Stimulated activated CD8-positive, alpha-beta memory T cell treated with anti-CD3 and anti-CD28 coated beads, Interleukin-15, amount 100 ng/mL, for 48 hours (primary cell): ENCODE results near the gene ZSWIM1.

Experiments used
- DNase-seq, 2 donors: peaks; one replicate each; pipeline ENCODE4 v3.0.0-alpha.2; 2020; ENCODE audit warnings: low read depth in 2 of 2

ZSWIM1 gene

DNA sequence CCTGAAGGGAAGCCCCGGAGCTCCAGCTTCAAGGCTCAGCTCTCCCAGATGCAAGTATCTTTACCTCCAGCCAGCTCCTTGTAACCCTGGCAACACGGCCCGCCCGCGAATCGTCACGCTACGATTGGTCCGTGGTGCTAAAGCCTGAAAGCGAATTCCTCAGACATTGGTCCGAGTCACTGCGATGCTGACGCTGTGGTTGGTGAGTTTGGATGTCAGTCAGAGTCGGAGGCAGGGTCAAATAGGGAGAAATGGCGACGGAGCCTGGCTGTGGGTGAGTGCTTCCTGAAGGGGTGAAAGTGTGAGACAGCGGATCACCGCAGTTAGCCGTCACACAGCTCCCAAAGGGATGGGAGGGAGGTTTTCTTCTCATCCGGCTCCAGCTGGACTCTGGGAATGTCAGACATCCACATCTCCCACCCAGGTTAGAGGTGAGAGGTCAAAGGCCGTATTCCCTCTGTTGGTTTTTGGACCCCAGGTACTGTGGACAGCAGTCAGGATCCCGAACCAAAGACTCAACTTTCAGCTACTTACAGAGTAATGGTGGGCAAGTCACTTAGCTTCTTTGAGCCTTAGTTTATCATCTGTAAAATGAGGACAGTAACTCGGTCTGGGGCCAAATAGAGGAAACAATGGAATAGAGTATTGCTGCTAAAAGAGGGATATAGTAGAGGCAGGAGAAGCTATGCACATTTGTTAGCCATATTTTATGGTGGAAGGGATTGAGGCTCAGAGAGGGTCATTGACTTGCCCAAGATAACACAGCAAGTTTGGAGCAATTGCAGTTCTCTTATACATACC, at the start of gene ZSWIM1:
ZSWIM1 (plus strand) TSS at position 240 of the 801 bp plus-strand sequence. CDS start 1,366 bp downstream, outside the sequence.
- DNase-seq = peak; percentile 95

- DNase-seq = no peak
These were observed 48.4 kb upstream of the ZSWIM1 start for GRCh38 chr20:45832619-45833018.

DNA sequence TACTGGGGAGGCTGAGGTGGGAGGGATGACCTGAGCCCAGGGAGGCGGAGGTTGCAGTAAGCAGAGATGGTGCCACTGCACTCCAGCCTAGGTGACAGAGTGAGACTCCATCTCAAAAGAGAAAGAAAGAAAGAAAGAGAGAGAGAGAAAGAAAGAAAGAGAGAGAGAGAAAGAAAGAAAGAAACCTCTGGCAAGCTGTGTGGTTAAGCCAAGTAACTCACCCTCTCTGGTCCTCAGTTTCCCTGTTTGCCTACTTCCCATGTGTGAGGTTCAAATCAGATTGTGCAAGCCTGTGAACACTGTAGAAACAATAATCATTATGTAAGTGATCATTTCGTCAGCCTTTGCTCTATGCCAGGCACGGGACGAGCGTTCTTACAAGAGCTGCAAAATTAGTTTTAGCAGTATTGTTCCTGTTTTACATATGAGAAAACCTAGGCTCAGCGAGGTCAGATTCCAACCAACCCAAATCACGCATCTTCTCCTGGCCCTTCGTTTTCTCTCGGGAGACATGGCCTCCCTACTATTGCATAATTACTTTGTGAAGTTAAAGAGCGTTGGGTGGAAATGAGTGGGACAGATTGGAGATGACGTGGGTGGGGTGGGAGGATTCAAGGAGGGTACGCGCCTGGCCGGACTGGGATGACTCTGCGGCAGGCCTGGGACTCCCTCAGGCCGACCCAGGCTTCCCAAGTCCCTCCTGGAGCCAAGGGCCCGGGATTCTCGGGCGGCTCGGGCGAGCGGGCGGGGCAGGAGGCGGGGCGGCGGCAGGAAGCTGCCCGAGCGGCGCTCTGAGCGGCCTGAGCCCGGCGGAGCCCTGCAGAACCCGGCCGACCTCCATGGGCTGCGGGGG, 47.8 kb upstream of the ZSWIM1 start, which contains the start of gene SNX21:
SNX21 (plus strand) TSS at position 770 of the 853 bp plus-strand sequence. CDS start 121 bp downstream, outside the sequence.
- no peak for DNase-seq

DNA sequence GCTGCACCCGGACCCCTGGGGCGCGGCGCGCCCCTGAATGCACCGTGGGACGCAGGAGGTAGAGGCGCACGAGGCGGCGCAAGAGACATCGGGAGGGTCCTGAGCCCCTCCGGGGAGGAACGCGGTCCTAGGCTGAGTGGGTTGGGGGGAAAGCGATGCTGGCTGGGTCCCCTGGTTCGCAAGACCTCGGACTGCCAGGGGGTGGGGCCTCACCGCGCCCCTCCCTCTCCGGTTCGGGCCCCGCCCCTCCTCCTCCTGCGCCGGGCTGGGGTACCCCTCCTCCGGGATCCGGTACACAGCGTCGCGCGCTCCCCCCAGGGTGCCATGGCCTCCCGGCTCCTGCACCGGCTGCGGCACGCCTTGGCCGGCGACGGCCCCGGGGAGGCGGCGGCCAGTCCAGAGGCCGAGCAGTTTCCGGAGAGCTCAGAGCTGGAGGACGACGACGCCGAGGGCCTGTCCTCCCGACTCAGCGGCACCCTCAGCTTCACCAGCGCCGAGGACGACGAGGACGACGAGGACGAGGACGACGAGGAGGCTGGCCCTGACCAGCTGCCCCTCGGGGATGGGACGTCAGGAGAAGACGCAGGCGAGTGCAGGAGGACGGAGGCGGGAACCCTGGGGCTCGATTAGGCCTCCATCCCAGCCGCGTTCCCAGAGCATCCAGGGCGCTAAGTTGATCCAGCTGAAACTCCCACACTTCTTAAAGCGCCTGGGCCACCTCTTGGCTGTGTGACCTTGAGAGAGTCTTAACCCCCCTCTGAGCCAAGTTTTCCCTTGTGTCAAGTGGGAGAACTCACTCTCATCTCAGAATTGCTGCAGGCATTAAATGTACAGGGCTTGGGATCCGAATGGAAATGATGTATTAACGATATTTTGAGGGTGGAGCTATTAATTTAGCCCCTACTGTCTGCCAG, 46.9 kb upstream of the ZSWIM1 start:
- peak in 1 of 2 donors; percentile 35 for DNase-seq

GRCh38 chr20:45834797-45835161, 46.2 kb upstream of the ZSWIM1 start:
- DNase-seq = no peak

GRCh38 chr20:45835329-45835765, 45.7 kb upstream of the ZSWIM1 start:
- DNase-seq = no peak

DNA sequence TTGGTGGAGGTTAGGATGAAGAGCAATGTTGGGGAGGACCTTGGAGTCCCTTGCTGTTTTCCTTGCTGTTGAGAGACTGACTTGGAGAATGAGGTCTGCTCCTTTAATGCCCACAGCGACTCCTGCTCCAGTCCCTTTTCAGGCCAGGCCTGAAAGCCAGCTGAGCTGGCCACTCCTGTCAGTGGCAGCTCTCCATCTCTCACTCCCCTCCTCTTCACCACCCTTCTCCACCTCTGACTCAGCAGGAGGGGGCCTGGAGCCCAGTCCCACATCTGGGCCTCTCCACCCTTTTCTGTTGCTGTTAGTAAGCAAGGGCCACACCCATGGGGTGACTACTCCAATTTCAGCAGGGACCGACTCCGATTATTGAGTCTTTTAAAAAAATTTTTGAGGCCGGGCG, 45.2 kb upstream of the ZSWIM1 start:
- DNase-seq = no peak

DNA sequence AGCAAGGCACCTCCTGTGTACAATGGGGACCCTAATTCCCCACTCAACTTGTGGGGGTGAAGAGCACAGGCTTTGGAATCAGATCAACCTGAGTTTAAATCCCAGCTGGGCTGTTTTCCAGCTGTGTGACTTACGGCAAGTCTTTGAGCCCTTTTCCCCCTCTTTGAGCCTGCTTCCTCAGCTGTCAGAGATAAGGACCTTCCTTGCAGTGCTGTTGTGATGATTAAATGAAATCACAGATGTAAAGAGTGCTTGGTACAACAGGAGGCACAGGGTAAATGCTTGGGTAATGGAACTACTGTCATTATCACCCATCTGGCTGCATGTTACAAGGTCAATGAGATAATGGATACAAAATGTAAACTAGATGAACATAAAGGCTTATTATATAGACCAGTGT, 44.2 kb upstream of the ZSWIM1 start:
- no peak for DNase-seq

- no peak for DNase-seq
These were observed 40.3 kb upstream of the ZSWIM1 start for GRCh38 chr20:45840700-45841198.

DNA sequence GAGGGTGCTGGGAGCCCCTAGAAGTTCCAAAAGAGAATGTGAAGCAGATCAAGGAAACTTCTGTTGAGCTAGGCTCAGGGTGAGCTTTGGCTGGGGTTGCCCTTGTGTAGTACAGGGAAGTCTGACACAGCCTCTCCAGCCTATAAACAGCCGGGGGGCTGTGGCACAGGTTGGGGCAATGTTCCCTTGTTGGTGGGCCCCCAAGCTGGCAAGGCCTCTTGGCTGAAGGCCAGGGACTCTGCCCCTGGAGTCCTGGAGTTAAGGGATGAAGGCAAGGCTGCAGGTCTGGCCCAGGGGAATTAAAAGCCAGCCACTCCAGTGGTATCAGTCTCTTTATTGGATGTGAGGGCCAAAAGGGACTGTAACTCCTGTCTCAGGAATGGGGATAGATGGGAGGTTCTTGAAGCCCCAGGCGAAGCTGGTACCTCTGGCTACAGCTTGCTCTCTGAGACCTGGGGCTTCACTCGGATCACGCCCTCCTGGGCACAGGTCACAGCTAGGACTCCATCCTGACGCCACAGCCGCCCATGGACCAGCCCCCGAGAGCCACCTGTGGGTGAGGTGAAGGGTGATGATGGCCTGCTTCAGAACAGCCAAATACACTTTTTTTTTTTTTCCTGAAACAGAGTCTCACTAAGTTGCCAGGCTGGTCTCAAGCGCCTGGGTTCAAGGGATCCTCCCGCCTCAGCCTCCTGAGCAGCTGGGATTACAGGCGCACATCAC, 39.5 kb upstream of the ZSWIM1 start:
- no peak for DNase-seq

DNA sequence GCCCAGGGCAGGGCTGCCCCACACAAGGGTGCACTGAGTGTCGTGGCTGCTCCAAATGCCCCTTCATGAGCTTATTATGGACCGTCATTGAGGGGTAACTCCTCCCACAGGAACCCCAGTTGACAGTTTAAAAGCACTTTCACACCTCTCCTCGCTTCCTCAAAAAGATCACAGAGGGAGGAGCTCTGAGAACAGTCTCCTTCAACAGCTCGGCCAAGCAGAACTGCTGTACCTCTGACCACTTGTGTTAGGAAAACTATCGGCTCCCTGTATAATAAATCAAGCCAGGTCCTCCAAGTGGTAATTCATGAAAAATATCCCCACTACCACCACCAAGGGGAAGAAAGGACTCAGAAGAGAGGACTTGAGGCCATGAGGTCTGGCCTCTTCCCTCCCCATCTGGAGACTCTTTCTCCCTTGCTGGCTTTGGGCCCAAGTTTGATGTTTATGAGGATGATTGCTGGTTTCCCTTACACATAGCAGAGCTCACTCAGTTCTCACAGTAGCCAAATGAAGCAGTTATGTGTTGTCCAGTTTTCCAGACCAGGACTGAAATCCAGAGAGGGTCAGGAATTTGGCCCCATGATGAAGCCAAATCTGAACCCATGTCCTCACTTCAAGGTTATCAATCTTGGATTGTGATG, 38.7 kb upstream of the ZSWIM1 start:
- no peak for DNase-seq

GRCh38 chr20:45843506-45843905, 37.5 kb upstream of the ZSWIM1 start:
- no peak for DNase-seq

- no peak for DNase-seq
These were observed 35.6 kb upstream of the ZSWIM1 start for GRCh38 chr20:45845452-45845851.

- DNase-seq = no peak
These were observed 32.6 kb upstream of the ZSWIM1 start for GRCh38 chr20:45848421-45848820.

DNA sequence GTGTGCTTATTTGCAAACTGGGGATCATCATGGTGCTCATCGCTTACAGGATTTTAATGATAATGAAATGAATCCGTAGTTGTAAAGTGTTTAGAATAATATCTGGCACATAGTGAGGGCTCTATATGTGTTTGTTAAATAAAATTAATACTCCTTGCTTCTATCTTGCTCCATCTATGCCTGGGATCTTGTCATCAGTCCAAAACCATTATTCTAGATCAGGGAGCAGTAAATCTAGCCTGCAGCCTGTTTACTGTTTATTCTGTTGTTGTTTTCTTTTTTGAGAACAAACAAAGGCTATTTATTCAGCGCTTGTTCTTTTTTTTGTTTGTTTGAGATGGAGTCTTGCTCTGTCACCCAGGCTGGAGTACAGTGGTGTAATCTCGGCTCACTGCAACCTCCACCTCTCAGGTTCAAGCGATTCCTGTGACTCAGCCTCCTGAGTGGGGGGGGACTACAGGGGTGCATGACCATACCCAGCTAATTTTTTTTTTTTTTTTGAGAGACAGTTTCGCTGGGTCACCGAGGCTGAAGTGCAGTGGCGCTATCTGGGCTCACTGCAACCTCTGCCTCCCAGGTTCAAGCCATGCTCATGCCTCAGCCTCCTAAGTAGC, 32.0 kb upstream of the ZSWIM1 start:
- DNase-seq = no peak

- DNase-seq = no peak
These were observed 30.8 kb upstream of the ZSWIM1 start for GRCh38 chr20:45850238-45850637.

- no peak for DNase-seq
These were observed 30.1 kb upstream of the ZSWIM1 start for GRCh38 chr20:45850926-45851325.

DNA sequence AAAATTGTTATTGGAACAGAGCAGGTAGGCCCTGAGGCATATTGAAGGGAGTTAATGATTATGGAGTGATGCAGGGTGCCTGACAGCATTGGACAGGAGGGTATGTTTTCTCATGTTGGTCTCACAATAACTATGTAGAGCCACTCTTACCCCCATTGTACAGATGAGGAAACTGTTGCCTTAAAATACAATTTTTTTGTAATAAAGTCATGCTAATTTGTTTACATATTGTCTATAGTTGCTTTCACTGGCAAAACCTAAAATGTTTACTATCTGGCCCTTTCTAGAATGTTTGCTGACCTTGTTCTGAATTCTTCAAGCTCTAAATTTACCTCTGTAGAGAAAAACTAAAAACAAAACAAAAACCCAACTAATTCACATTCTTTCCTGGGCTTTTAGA, 29.5 kb upstream of the ZSWIM1 start:
- DNase-seq = no peak

DNA sequence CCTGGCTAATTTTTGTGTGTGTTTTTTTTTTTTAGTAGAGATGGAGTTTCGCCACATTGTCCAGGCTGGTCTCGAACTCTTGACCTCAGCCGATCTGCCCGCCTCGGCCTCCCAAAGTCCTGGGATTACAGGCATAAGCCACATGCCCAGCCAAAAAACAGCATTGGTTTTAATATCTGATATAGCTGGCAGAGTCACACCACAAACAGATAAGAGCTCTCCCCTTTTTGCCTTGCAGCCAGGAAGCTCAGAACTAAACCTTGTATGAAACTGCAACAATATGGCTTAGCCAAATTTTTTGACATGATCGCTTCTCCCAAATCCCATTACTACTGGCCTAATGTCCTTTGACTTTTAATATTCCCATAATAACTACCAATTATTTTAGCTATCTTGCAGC, 28.7 kb upstream of the ZSWIM1 start:
- no peak for DNase-seq

GRCh38 chr20:45853484-45853883, 27.5 kb upstream of the ZSWIM1 start:
- no peak for DNase-seq
